Esophagus muscularis mucosa (tissue), 4 donors: Measurements from ENCODE around the gene AADACL2.
"Not testable (repeated sequence)": the region's sequence is repeated elsewhere in the genome, so short reads cannot be mapped to it uniquely, and the experiment has no call there.

Source experiments
- EP300 ChIP-seq: sonication (generic); formaldehyde crosslinking; IDR thresholded peaks from one replicate; pipeline ENCODE4 v1.6.1; 2017; ENCODE audit warnings: antibody characterized with exemption
- POLR2A ChIP-seq: fragments of 450-650 bp; IDR thresholded peaks from one replicate; pipeline ENCODE4 v1.6.1; 2017; ENCODE audit warnings: antibody characterized with exemption, moderate library complexity, mild to moderate bottlenecking, low read depth
- TF ChIP-seq, protein P1 (sequence below), 3 experiments: fragments of 200-600 bp in 2 of 3; fragments of 450-650 bp in 1 of 3; sonication (generic) in 2 of 3; IDR thresholded peaks; one replicate each; pipeline ENCODE4 v1.5.1; 2017 to 2019; ENCODE audit warnings: antibody characterized with exemption in 3 of 3, mild to moderate bottlenecking in 2 of 3, moderate library complexity in 1 of 3

DNA sequence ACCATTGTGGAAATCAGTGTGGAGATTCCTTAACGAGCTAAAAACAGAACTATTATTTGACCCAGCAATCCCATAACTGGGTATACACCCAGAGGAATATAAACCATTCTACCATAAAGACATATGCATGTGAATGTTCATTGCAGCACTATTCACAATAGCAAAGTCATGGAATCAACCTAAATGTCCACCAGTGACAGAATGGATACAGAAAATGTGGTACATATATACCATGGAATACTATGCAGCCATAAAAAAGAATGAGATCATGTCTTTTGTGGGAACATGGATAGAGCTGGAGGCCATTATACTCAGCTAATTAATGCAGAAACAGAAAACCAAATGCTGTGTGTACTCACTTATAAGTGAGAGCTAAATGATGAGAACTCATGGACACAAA, 31.0 kb downstream of the AADACL2 start:
- TF ChIP-seq EP300, POLR2A: not testable (repeated sequence)
- TF ChIP-seq, protein P1, sequence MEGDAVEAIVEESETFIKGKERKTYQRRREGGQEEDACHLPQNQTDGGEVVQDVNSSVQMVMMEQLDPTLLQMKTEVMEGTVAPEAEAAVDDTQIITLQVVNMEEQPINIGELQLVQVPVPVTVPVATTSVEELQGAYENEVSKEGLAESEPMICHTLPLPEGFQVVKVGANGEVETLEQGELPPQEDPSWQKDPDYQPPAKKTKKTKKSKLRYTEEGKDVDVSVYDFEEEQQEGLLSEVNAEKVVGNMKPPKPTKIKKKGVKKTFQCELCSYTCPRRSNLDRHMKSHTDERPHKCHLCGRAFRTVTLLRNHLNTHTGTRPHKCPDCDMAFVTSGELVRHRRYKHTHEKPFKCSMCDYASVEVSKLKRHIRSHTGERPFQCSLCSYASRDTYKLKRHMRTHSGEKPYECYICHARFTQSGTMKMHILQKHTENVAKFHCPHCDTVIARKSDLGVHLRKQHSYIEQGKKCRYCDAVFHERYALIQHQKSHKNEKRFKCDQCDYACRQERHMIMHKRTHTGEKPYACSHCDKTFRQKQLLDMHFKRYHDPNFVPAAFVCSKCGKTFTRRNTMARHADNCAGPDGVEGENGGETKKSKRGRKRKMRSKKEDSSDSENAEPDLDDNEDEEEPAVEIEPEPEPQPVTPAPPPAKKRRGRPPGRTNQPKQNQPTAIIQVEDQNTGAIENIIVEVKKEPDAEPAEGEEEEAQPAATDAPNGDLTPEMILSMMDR (IDR thresholded peaks at IDR 0.05) = not testable (repeated sequence)
